Stomach (tissue), 9 donors: ENCODE measurements around the gene C5orf47. TPM values are rescaled to one million over a fixed set of nuclear protein-coding genes. Genes with fewer than 3 reads are reported as not detected.

Experiments
- DNase-seq, 2 donors: peaks; one replicate each; pipeline versions ENCODE4 v3.0.0 to v3.0.0-alpha.2; 2013 to 2019
- H3K27ac ChIP-seq, 5 donors: fragments of 200-600 bp in 4 of 5; sonication (generic) in 4 of 5; one replicate each; pipeline ENCODE4 v1.5.1; 2013 to 2019; ENCODE audit warnings: mild to moderate bottlenecking in 1 of 5, moderate library complexity in 1 of 5
- H3K27me3 ChIP-seq, 3 donors: fragments of 200-600 bp; sonication (generic); one replicate each; pipeline ENCODE4 v1.5.1; 2017 to 2019; ENCODE audit warnings: mixed run types in 1 of 3
- H3K36me3 ChIP-seq, 4 donors: fragments of 200-600 bp; sonication (generic); 1 replicate in 3 of 4; 2 replicates in 1 of 4; pipeline ENCODE4 v1.5.1; 2016 to 2019
- H3K4me1 ChIP-seq, 4 donors: fragments of 200-600 bp; sonication (generic); one replicate each; pipeline ENCODE4 v1.5.1; 2016 to 2019
- H3K4me3 ChIP-seq, 4 donors: fragments of 200-600 bp; sonication (generic) in 3 of 4; one replicate each; pipeline ENCODE4 v1.5.1; 2016 to 2019; ENCODE audit warnings: mild to moderate bottlenecking in 1 of 4
- H3K9me3 ChIP-seq, 4 donors: fragments of 200-600 bp; sonication (generic); one replicate each; pipeline ENCODE4 v1.5.1; 2016 to 2019
- EP300 ChIP-seq: sonication (generic); formaldehyde crosslinking; IDR thresholded peaks from one replicate; pipeline ENCODE4 v1.6.1; 2017; ENCODE audit warnings: antibody characterized with exemption
- POLR2A ChIP-seq, 4 donors: fragments of 450-650 bp; IDR thresholded peaks; one replicate each; pipeline ENCODE4 v1.6.1; 2016; ENCODE audit warnings: antibody characterized with exemption in 4 of 4, control low read depth in 2 of 4, mild to moderate bottlenecking in 1 of 4, moderate library complexity in 1 of 4
- POLR2AphosphoS5 ChIP-seq, 3 donors: sonication (generic); formaldehyde crosslinking; IDR thresholded peaks; one replicate each; pipeline ENCODE4 v1.6.1; 2016; ENCODE audit warnings: antibody characterized with exemption in 3 of 3
- WGBS, 5 donors: extraction: QIAGEN DNeasy Blood & Tissue Kit in 3 of 5; methylation state at CpG; one replicate each; pipeline versions ENCODE4 v1.1.5 to v1.1.7; 2013 to 2018; 5-methylcytosine and 5-hydroxymethylcytosine counted together
- intact Hi-C: fragments of 100-400 bp; cut with DNase I; formaldehyde crosslinking; loops from one replicate; pipeline ENCODE4 v1.15.1; 2023; ENCODE audit warnings: low total_unique reads
- polyA plus RNA-seq, 3 donors: library from polyadenylated mRNA; stranded (reverse); fragments of 200-250 nt; gene quantifications; one replicate each; pipeline ENCODE4 v1.2.3, GENCODE V29; 2013
- total RNA-seq, 5 donors: library from RNA; depleted of rRNA; stranded (reverse); fragments of >200 nt; gene quantifications; one replicate each; pipeline versions ENCODE4 v1.1.0 to v1.2.3, GENCODE V29; 2014 to 2016
- TF ChIP-seq, protein P1 (sequence below), 7 experiments: fragments of 450-650 bp in 4 of 7; fragments of 200-600 bp in 3 of 7; sonication (generic) in 3 of 7; IDR thresholded peaks; one replicate each; pipeline ENCODE4 v1.5.1; 2016 to 2019; ENCODE audit warnings: antibody characterized with exemption in 7 of 7, control low read depth in 2 of 7, mild to moderate bottlenecking in 1 of 7
- donor health status: healthy with polysubstance abuse.
- donor health status: Bipolar disorder and iron deficiency.
- donor health status: healthy.

C5orf47 gene
- total and polyA plus RNA-seq, 8 donors, result not detected

DNA sequence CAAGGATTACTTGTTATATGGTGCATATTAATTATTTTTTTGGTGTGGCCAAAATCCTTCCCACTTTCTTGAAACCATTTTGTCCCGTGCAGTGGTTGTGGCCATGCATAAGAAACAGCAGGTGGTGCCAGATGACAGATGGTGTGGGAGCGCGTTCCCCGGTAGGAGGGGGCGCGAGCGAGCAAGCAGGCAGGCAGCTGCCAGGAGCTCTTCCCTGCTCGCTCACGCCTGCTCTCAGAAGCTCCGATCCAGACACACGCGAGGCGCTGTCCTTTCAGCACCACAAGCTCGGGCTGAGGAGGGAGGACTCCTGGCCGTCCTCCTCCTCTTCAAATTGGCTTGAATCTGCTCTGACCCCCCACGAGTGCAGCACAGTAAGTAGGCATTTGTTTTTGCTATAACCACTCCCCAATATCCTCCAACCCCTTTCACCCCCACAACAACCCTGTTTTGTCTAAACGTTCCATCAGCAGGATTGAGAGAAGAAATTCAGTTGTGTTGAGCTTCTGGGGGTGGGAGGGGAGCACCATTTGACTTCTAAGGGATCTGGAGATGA lies 56.6 kb downstream of the C5orf47 start, which contains the start of gene NSG2:
Gene NSG2 (plus strand): TSS at position 237 of the 556 bp plus-strand sequence. CDS start 1,050 bp downstream, outside the sequence.
- Histone ChIP-seq H3K4me3 (no peak within 1 kb of the TSS), H3K9me3 (no peaks in the 10 kb centered on the region), H3K4me1 (no peaks in the 10 kb centered on the region), H3K27me3 (peaks cover 0 to 23% (median 0%) of the 10 kb centered on the region in 3 donors), H3K36me3 (no peaks in the 10 kb centered on the region), H3K27ac (no peak within 1 kb of the TSS)
- intact Hi-C loops, result no loop called here
- WGBS, 5 donors, result 3 to 5% (median 4%) methylated on average over 17 of the region's 17 CpGs
- DNase-seq, result peak; percentile 81 to 97
- TF ChIP-seq POLR2A (IDR thresholded peaks at IDR 0.05) (no peak), EP300 (no peak), POLR2AphosphoS5 (IDR thresholded peaks at IDR 0.05) (no peak)
- TF ChIP-seq, protein P1, sequence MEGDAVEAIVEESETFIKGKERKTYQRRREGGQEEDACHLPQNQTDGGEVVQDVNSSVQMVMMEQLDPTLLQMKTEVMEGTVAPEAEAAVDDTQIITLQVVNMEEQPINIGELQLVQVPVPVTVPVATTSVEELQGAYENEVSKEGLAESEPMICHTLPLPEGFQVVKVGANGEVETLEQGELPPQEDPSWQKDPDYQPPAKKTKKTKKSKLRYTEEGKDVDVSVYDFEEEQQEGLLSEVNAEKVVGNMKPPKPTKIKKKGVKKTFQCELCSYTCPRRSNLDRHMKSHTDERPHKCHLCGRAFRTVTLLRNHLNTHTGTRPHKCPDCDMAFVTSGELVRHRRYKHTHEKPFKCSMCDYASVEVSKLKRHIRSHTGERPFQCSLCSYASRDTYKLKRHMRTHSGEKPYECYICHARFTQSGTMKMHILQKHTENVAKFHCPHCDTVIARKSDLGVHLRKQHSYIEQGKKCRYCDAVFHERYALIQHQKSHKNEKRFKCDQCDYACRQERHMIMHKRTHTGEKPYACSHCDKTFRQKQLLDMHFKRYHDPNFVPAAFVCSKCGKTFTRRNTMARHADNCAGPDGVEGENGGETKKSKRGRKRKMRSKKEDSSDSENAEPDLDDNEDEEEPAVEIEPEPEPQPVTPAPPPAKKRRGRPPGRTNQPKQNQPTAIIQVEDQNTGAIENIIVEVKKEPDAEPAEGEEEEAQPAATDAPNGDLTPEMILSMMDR (IDR thresholded peaks at IDR 0.05), result peak in 5 of 7 experiments; percentile 10 to 58 (median 28)

- Histone ChIP-seq H3K4me1 (no peaks in the 10 kb centered on the region), H3K4me3 (no peak overlapping the region), H3K27ac (no peak overlapping the region), H3K36me3 (no peaks in the 10 kb centered on the region), H3K9me3 (no peaks in the 10 kb centered on the region), H3K27me3 (peaks cover 0 to 25% (median 0%) of the 10 kb centered on the region in 3 donors)
- TF ChIP-seq EP300 (no peak), POLR2A (IDR thresholded peaks at IDR 0.05) (no peak), POLR2AphosphoS5 (IDR thresholded peaks at IDR 0.05) (no peak)
- TF ChIP-seq, protein P1 (IDR thresholded peaks at IDR 0.05), result no peak
- 64 to 76% (median 65%) methylated on average over 5 of the region's 5 CpGs for WGBS, 5 donors
- intact Hi-C loops, result no loop called here
- DNase-seq, result no peak
Measured at GRCh38 chr5:174046558-174046957, 57.6 kb downstream of the C5orf47 start.

DNA sequence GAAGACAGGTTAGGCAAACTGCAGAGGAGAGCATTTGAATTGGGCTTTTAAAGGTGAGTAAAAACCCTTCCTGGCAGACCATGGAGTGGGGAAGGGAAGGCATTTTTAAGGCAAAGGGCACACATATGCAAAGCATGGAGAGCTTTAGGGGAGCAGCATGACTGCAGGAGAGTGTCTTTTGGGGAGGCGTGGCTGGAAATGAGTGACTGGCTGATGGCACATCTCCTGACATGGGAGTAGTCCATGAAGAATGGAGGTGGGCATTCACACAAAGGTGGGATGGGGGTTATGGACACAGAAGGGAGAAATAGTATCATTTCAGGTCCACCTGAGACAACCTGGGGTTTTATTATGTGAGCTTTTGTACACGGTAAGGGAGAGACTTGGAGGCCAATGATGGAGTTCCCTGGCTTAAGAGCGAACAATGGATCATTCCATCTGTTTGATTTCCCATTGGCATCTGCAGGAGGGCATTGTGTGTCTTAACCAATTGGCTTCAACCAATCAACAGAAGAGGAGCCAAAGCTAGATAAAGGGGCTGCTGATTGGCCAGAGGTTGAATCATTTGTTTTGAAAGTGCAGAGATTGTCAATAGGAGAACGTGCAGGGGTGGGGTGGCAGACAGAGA lies 58.6 kb downstream of the C5orf47 start:
- Histone ChIP-seq H3K4me3 (no peak overlapping the region), H3K27me3 (peaks cover 0 to 25% (median 0%) of the 10 kb centered on the region in 3 donors), H3K36me3 (no peaks in the 10 kb centered on the region), H3K27ac (no peak overlapping the region), H3K4me1 (no peaks in the 10 kb centered on the region), H3K9me3 (no peaks in the 10 kb centered on the region)
- intact Hi-C loops, result no loop called here
- DNase-seq, result no peak
- WGBS, 5 donors, result 62 to 73% (median 66%) methylated on average over 4 of the region's 4 CpGs
- TF ChIP-seq POLR2AphosphoS5 (IDR thresholded peaks at IDR 0.05) (no peak), POLR2A (IDR thresholded peaks at IDR 0.05) (no peak), EP300 (no peak)
- TF ChIP-seq, protein P1 (IDR thresholded peaks at IDR 0.05), result no peak

DNA sequence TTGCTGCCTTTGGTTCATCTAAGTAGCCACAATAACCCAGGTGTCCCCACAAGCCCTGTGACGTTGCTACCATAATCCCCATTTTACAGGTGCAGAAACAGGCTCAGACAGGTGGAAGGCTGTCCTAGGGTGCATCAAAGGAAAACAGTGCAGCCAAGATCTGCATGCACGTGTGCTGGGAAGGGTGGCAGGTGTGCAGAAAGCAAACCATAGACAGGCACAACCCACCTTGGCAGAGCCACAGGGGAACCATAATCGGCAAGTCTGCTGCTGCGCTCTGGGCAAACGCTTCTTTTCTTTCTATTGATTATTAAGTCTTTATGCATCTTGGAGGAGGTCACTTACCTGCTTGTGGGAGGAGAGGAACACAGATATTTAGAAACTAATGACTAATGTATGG lies 63.7 kb downstream of the C5orf47 start:
- intact Hi-C loops, result loop anchor here (10.0 kb wide), 1 partner anchor 262 kb away; no protein-coding TSS in a partner anchor
- DNase-seq, result no peak
- no peaks in the 10 kb centered on the region for H3K4me1 ChIP-seq
- H3K9me3 ChIP-seq, result no peaks in the 10 kb centered on the region
- 66 to 74% (median 72%) methylated on average over 5 of the region's 5 CpGs for WGBS, 5 donors
- H3K4me3 ChIP-seq, result no peak overlapping the region
- no peaks in the 10 kb centered on the region for H3K36me3 ChIP-seq
- peaks cover 0 to 17% (median 0%) of the 10 kb centered on the region in 3 donors for H3K27me3 ChIP-seq
- H3K27ac ChIP-seq, result no peak overlapping the region
- TF ChIP-seq, protein P1 (IDR thresholded peaks at IDR 0.05), result no peak
- no peak for TF ChIP-seq EP300
- TF ChIP-seq POLR2AphosphoS5 (IDR thresholded peaks at IDR 0.05), result no peak
- TF ChIP-seq POLR2A (IDR thresholded peaks at IDR 0.05), result no peak
